ENCODE results near the gene FREM1. TPM values are rescaled to one million over a fixed set of nuclear protein-coding genes. Genes with fewer than 3 reads are reported as not detected.

FREM1 gene
- total RNA-seq, 4 donors from 2014 or later: 0.68 to 3.4 (median 1.7) TPM

- Histone ChIP-seq H3K9me3 (no peaks in the 10 kb centered on the region), H3K36me3 (no peaks in the 10 kb centered on the region), H3K4me3 (replicated peaks in 1 of 3) (no peak overlapping the region), H3K4me1 (no peaks in the 10 kb centered on the region), H3K27me3 (no peaks in the 10 kb centered on the region), H3K27ac (no peak overlapping the region)
- WGBS, 2 donors: 89 to 91% methylated on average over 8 of the region's 8 CpGs
- TF ChIP-seq, protein P1, sequence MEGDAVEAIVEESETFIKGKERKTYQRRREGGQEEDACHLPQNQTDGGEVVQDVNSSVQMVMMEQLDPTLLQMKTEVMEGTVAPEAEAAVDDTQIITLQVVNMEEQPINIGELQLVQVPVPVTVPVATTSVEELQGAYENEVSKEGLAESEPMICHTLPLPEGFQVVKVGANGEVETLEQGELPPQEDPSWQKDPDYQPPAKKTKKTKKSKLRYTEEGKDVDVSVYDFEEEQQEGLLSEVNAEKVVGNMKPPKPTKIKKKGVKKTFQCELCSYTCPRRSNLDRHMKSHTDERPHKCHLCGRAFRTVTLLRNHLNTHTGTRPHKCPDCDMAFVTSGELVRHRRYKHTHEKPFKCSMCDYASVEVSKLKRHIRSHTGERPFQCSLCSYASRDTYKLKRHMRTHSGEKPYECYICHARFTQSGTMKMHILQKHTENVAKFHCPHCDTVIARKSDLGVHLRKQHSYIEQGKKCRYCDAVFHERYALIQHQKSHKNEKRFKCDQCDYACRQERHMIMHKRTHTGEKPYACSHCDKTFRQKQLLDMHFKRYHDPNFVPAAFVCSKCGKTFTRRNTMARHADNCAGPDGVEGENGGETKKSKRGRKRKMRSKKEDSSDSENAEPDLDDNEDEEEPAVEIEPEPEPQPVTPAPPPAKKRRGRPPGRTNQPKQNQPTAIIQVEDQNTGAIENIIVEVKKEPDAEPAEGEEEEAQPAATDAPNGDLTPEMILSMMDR (IDR thresholded peaks at IDR 0.05): no peak
- no peak for TF ChIP-seq POLR2A (IDR thresholded peaks at IDR 0.05)
- intact Hi-C loops (cut with DNase I): no loop called here
- DNase-seq: no peak
Measured at GRCh38 chr9:14782286-14783051, 127.8 kb downstream of the FREM1 start.

DNA sequence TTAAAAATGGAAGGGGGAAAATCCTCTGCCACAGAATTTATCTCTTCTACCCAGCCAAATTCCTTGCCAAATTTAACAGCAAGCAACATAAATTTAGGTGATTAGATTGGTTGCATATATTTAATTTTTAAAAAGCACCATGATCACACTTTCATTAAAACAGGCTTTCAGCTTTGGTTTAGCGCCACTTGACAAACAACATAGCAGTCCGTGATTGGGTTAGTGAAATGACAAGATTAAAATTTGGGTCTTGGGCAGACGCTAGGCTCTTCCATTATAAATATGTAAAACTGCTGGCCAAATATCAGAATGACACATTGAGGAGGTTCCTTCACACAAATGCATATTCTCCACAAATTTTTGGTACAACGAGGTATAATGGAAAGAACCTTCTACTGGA lies 129.5 kb downstream of the FREM1 start:
- no peak for TF ChIP-seq POLR2A (IDR thresholded peaks at IDR 0.05)
- TF ChIP-seq, protein P1 (IDR thresholded peaks at IDR 0.05): no peak
- Histone ChIP-seq H3K27ac (no peak overlapping the region), H3K27me3 (no peaks in the 10 kb centered on the region), H3K36me3 (no peaks in the 10 kb centered on the region), H3K4me3 (replicated peaks in 1 of 3) (no peak overlapping the region), H3K4me1 (no peaks in the 10 kb centered on the region), H3K9me3 (no peaks in the 10 kb centered on the region)
- intact Hi-C loops (cut with DNase I): no loop called here
- DNase-seq: no peak
- 93 to 94% methylated on average over 4 of the region's 4 CpGs for WGBS, 2 donors

DNA sequence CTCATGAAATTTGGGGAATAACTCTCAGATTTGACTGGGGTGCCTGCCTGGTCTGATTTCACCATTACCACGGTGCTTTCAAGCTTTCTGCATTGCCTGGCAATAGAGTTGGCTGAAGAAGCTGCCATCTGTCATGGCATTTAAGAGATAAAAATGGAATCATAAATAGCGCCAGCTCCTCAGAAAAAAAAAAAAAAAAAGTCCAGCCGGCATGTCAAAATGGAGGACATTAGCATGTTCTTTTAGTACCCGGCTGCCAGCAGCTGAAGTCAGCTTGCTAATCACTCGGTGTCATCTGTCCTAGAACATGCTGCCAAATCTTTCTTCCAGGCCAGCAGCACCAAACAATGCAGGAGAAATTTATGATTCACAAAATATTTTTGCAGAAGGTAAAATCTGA lies 130.0 kb downstream of the FREM1 start:
- DNase-seq: no peak
- no peak overlapping the region for H3K27ac ChIP-seq
- H3K4me3 ChIP-seq (replicated peaks in 1 of 3): no peak overlapping the region
- no peaks in the 10 kb centered on the region for H3K27me3 ChIP-seq
- H3K4me1 ChIP-seq: no peaks in the 10 kb centered on the region
- no peaks in the 10 kb centered on the region for H3K9me3 ChIP-seq
- no peaks in the 10 kb centered on the region for H3K36me3 ChIP-seq
- WGBS, 2 donors: 89 to 92% methylated on average over 5 of the region's 5 CpGs
- intact Hi-C loops (cut with DNase I): no loop called here
- no peak for TF ChIP-seq POLR2A (IDR thresholded peaks at IDR 0.05)
- TF ChIP-seq, protein P1 (IDR thresholded peaks at IDR 0.05): no peak

DNA sequence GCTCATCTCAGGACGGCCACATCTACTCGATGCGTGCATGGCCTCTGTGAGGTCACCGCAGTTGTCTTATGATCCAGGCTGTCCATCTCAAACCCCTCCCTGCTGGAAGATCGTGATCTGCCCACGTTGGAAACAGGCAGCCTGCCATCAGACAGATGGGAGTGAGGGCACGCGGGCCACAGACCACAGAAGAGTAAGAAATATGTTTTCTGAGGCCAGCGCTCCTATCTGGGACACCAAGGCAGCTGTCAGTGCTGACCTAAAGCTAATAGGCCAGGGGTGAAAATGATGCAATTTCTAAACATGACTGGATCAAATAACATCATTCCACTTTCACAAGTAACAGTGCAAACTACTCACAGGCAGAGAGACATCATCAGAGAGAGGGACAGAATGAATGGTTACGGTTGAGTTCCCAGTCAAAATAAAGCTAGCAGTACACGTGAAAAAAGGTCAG lies 130.6 kb downstream of the FREM1 start:
- intact Hi-C loops (cut with DNase I): no loop called here
- DNase-seq: no peak
- Histone ChIP-seq H3K27ac (no peak overlapping the region), H3K4me3 (replicated peaks in 1 of 3) (no peak overlapping the region), H3K27me3 (no peaks in the 10 kb centered on the region), H3K4me1 (no peaks in the 10 kb centered on the region), H3K9me3 (no peaks in the 10 kb centered on the region), H3K36me3 (no peaks in the 10 kb centered on the region)
- no peak for TF ChIP-seq POLR2A (IDR thresholded peaks at IDR 0.05)
- TF ChIP-seq, protein P1 (IDR thresholded peaks at IDR 0.05): no peak
- WGBS, 2 donors: 79 to 83% methylated on average over 11 of the region's 11 CpGs

- Histone ChIP-seq H3K9me3 (no peaks in the 10 kb centered on the region), H3K4me3 (replicated peaks in 1 of 3) (no peak overlapping the region), H3K27ac (no peak overlapping the region), H3K27me3 (no peaks in the 10 kb centered on the region), H3K4me1 (no peaks in the 10 kb centered on the region), H3K36me3 (no peaks in the 10 kb centered on the region)
- no peak for DNase-seq
- WGBS, 2 donors: 94 to 95% methylated on average over 6 of the region's 6 CpGs
- intact Hi-C loops (cut with DNase I): no loop called here
- no peak for TF ChIP-seq POLR2A (IDR thresholded peaks at IDR 0.05)
- TF ChIP-seq, protein P1 (IDR thresholded peaks at IDR 0.05): no peak
Measured at GRCh38 chr9:14778565-14778964, 131.7 kb downstream of the FREM1 start.

Measured in thyroid gland (tissue), 4 donors.